Measurements from ENCODE around the gene CTDP1.
"Not testable (repeated sequence)": the region's sequence is repeated elsewhere in the genome, so short reads cannot be mapped to it uniquely, and the experiment has no call there.

The CTDP1 gene

DNA sequence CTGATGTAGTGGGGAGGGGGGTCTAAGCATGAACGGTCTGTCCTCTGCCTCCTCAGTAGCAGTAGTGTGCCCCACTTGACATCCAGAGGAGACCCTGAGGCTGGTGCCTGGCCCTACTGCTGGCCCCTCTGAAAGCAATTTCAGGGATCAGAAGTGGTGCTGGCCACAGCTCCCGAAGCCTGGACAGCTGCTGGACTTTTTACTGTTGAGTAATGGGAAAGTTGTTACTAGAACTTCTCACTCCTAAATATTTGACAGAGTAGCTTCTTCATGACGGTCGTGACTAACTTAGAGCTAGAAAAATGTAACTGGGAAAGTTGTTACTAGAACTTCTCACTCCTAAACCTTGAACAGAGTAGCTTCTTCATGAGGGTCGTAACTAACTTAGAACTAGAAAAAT lies 23.3 kb downstream of the CTDP1 start:
- no peak for DNase-seq (ENCODE audit: low spot score)

DNA sequence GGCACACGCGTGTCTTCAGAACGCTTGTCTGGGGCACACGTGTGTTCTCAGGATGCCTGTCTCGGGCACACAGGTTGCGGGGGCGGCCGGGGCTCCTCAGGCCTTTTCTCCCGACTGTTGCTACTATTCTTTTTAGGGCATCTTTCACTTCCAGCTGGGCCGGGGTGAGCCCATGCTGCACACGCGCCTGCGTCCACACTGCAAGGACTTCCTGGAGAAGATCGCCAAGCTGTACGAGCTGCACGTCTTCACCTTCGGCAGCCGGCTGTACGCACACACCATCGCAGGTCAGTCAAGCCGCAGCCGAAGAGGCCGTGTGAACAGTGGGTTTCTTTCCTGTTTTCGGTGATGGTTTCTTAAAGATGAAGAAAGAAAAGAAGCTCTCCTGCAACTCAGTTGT lies 25.0 kb downstream of the CTDP1 start:
- DNase-seq (ENCODE audit: low spot score) = no peak

DNA sequence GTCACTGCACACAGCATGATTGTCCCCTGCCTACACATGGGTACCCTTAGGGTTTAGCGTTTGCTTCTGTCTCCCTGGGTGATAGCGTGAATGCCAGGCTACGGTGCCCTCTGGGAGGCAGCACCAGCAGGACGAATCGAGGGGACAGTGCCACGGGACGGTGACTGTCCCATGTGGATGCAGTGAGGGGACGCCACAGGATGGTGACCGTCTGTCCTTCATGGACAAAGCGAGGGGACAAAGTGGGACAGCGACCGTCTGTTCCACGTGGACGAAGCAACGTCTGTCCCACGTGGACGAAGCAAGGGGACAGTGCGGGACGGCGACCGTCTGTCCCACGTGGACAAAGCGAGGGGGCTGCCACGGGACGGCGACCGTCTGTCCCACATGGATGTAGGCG lies 25.7 kb downstream of the CTDP1 start:
- DNase-seq (ENCODE audit: low spot score) = no peak

DNA sequence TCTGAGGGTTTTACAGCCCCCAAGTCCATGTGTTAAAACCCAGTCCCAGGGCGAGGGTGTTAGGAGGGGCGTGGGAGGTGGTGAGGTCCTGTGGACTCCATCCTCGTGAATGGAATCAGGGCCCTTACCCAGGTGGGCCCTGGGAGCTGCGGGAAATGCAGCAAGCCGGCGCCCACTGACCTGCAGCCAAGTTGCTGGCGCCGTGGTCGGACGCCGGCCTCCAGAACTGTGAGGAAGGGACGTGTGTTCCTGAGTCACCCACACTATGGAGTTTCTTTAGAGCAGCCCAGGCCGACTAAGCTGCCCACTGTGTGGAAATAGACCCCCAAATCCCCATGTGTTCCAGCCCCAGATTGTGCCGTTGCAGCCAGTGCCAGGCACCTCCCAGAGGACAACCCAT lies 26.4 kb downstream of the CTDP1 start:
- DNase-seq (ENCODE audit: low spot score) = no peak

DNA sequence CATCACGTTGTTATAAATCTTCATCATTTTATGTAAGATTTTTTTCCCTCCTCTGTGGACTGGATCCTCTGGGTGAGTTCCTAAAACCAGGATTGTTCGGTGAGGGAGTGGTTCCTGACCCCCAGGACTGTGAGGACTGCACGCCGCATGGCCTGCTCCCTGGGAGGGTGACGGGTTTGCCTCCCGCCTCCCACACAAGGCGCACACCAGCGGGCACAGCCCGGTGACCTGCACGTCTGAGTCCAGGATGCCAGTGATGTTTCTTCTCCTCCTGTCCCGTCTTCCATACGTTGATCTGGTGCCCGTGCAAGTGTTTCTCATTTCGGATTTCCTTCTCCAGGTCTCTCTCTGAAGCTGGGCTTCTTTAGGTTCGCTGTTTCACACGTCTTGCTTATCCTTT lies 27.1 kb downstream of the CTDP1 start:
- DNase-seq (ENCODE audit: low spot score) = no peak

DNA sequence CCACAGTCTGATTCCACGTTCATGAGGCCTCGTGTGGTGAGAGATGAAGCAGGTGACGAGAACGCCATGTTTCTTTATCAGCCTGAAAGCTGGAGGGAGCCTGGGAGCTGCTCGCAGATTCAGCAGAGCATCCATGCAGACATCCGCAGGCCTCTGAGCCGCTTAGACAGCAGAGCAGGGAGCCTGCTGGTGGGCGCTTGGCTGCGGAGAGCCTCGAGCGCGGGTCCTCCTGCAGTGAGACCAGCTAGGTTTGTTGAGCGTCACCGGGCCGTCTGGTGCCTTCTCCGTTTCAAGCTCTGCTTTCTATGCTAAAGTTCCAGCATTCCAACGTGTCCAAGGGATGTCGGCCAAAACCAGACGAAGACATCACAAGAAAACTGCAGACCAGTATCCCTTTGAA lies 27.6 kb downstream of the CTDP1 start:
- DNase-seq (ENCODE audit: low spot score) = no peak

DNA sequence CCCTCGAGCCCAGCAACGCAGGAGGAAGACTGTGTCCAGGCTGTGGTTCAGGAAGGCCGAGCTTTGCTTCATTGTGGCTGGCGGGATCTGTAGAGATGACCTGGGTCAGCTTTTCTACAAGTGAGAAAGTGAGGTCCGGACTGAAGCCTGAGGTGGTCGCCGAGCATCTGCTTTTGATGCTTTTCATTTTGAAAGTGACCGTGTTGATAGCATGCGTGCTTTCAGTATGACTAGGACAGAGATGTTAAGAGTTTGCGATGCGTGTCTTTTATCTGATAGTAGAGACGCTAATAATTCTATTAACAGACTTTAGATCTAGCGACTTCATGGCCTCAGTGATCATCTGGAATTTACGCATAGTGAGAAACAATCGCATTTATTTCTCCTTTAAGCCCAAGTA lies 28.1 kb downstream of the CTDP1 start:
- no peak for DNase-seq (ENCODE audit: low spot score)

DNA sequence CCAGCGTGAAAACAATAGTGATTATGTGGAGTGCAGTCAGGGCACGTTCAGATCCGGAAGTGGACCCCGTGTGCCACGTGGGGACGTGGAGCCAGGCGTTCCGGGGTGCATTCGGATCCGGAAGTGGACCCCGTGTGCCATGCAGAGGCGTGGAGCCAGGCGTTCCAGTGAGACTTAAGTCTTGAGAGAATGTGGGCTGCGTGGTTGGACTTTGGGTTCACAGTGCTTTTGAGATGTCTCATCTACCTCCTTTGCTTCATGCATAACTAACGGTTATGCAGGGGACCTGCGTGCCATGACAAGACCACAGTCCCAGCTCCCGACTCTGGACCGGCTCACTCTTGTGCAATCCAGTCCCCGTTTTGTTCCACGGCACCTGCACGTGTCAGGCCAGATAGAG lies 28.8 kb downstream of the CTDP1 start:
- no peak for DNase-seq (ENCODE audit: low spot score)

DNA sequence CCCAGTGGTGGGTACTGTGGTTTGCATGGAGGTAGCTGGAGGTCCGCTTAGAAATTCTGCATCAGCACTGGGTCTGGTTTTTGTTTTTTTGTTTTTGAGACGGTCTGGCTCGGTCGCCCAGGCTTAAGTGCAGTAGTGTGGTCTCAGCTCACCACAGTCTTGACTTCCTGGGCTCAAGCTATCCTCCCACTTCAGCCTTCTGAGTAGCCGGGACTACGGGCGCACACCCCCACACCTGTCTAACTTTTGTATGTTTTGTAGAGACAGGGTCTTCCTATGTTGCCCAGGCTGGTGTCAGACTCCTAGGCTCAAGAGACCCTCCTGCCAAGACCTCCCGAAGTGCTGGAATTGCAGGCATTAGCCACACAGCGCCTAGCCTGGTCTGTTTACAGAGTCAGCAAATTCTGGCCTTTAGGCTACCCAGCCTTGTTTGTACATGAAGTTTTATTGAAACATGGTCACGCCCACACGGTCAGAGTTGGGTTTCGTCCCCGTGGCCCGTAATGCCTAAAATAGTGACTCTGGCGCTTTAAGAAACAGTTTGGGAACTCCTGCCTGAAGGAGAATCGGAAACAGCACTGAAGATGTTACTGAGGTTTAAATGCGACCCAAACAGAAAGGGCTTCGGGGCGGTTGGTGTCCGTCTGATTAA lies 32.7 kb downstream of the CTDP1 start:
- DNase-seq (ENCODE audit: low spot score) = no peak

DNA sequence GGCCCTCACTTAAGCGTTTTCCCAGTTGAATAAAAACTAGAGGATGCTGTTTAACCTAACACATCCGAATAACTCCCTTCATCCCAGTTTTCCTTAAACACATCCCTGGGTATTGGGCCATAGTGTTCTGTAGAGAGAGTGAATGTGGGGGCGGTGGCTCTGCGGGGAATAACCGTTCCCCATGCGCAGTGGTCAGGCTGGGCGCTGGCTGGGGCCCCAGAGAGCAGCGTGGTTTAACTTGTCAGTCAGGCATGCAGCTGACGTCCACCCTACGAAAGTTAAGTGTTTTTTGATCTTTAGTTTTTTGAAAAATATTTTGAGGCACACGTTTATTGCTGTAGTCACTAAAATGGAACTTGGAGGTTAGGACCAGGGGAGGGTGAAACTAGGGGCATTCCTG lies 33.7 kb downstream of the CTDP1 start:
- DNase-seq (ENCODE audit: low spot score) = no peak

DNA sequence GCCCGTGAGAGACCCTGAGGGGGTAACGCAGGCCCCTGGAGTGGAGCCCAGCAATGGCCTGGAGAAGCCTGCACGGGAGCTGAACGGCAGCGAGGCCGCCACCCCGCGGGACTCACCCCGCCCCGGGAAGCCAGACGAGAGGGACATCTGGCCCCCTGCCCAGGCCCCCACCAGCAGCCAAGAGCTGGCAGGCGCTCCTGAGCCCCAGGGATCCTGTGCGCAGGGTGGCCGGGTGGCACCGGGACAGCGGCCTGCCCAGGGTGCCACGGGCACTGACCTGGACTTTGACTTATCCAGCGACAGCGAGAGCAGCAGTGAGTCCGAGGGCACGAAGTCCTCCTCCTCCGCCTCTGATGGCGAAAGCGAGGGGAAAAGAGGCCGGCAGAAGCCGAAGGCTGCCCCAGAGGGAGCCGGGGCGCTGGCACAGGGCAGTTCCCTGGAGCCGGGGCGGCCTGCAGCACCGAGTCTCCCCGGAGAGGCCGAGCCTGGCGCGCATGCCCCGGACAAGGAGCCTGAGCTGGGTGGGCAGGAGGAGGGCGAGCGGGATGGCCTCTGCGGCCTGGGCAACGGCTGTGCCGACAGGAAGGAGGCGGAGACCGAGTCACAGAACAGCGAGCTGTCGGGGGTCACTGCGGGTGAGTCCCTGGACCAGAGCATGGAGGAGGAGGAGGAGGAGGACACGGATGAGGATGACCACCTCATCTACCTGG lies 35.1 kb downstream of the CTDP1 start:
- no peak for DNase-seq (ENCODE audit: low spot score)

DNA sequence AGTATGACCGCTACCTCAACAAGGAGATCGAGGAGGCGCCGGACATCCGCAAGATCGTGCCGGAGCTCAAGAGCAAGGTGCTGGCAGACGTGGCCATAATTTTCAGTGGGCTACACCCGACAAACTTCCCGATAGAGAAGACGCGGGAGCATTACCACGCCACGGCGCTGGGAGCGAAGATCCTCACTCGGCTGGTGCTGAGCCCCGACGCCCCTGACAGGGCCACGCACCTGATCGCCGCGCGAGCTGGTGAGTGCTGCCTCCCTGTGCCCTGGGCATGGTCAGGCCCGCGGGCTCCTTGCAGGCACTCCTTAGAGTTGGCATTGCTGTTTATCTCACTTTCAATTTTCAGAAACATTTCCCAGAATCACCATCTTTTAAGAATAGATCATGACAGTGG lies 35.7 kb downstream of the CTDP1 start:
- no peak for DNase-seq (ENCODE audit: low spot score)

DNA sequence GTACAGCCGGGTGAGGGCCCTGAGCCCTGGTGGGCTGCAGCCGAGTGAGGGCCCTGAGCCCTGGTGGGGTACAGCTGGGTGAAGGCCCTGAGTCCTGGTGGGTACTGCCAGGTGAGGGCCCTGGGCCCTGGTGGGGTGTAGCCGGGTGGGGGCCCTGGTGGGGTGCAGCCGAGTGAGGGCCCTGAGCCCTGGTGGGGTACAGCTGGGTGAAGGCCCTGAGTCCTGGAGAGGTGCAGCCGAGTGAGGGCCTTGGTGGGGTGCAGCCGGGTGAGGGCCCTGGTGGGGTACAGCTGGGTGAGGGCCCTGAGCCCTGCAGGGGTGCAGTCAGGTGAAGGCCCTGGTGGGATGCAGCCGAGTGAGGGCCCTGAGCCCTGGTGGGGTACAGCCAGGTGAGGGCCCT lies 37.5 kb downstream of the CTDP1 start:
- DNase-seq (ENCODE audit: low spot score) = no peak

DNA sequence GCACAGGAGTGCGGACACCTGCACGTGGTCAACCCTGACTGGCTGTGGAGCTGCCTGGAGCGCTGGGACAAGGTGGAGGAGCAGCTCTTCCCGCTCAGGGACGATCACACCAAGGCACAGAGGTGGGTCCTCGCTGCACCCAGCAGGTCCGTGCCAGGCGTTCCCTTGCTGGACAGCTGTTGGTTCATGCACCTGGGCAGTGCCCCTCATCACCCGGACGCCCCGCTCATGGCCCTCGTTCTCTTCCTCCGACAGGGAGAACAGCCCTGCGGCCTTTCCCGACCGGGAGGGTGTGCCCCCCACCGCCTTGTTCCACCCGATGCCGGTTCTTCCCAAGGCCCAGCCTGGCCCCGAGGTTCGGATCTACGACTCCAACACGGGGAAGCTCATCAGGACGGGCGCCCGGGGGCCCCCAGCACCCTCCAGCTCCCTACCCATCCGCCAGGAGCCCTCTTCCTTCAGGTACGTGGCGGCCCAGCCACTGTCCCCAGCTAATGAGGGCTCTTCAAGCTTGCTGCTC lies 38.0 kb downstream of the CTDP1 start:
- DNase-seq (ENCODE audit: low spot score) = no peak

DNA sequence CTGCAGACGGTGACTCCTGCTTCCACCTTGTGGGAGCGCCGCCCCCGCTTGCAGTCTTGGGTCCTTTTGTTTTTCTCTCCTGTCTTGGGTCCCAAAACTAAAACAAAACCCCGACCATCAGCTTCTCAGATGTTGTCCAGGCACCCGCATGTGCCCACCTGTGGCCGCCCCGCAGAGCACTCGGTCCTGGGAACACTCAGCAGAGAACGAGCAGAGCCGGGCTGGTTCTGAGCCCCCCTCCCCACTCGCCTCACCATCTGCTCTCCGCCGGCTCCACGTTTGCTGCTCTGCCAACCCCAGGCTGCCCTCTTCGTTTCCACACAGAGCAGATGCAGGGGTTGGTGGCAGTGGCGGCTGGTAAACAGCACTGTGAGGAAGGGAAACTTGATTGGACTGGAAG lies 38.5 kb downstream of the CTDP1 start:
- no peak for DNase-seq (ENCODE audit: low spot score)

DNA sequence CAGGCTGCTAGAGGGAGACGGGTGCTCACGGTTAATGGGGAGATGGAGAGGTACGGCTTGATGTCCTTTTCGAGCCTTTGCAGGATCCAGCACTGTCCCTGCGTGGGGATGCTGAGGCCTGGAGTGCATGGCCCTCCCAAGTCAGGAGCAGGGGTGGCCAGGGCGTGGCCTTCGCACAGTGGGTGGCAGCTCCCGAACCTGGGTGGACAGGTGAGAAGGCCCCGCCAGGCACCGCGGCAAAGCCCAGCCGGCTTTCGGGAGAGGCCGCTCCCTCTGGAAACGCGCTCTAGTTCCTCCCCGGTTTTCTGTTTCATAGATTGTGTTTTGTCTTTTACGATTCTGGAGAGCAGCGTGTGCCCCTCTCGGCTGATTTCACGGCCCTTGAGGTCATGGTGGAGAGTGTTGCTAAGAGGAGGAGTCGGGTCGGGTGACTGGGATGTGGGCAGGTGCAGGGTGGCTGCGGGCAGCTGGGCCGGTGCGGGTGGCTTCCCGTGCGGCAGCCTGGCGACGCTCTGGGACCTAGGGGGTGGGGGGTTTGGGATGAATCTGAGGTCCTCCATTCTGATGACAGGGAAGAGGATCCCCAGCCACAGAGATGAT lies 39.4 kb downstream of the CTDP1 start:
- DNase-seq (ENCODE audit: low spot score) = no peak

DNA sequence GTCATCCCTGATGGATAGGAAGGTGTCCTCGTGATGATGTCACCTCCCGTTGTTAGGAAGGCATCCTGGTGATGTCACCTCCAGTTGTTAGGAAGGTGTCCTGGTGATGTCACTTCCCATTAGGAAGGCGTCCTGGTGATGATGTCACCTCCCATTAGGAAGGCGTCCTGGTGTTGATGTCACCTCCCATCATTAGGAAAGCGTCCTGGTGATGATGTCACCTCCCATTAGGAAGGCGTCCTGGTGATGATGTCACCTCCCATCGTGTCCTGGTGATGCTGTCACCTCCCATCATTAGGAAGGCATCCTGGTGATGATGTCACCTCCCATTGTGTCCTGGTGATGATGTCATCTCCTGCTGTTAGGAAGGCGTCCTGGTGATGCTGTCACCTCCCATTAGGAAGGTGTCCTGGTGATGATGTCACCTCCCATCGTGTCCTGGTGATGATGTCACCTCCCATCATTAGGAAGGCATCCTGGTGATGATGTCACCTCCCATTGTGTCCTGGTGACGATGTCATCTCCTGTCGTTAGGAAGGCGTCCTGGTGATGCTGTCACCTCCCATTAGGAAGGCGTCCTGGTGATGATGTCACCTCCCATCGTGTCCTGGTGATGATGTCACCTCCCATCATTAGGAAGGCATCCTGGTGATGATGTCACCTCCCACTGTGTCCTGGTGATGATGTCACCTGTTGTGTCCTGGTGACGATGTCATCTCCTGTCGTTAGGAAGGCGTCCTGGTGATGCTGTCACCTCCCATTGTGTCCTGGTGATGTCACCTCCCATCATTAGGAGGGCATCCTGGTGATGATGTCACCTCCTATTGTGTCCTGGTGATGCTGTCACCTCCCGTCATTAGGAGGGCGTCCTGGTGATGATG lies 40.1 kb downstream of the CTDP1 start:
- not testable (repeated sequence) for DNase-seq (ENCODE audit: low spot score)

DNA sequence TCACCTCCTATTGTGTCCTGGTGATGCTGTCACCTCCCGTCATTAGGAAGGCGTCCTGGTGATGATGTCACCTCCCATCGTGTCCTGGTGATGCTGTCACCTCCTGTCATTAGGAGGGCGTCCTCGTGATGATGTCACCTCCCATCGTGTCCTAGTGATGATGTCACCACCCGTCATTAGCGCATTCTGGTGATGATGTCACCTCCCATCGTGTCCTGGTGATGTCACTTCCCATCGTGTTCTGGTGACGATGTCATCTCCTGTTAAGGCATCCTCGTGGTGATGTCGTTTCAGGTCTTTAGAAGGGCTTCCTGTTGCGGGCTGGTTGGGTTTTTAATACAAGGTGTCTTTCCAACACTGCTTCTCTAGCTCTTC lies 40.7 kb downstream of the CTDP1 start:
- DNase-seq (ENCODE audit: low spot score) = no peak

DNA sequence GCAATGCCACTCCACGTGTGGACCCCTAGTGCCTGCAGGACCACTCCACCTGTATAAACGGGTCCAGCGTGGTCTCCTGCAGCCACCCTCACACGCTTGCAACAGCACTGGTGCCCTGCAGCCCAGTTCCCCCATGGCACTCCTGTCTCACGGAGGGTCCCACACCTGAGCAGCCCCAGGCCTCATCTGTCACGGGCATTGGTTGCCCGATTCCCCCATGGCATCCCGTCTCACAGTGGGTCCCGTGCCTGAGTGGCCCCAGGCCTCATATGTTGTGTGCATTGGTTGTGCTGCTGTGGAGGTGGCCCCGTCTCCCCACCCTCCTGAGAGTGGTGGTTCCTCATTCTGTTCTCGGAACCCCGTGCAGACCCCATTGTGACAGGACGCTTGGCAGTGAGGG lies 43.4 kb downstream of the CTDP1 start:
- no peak for DNase-seq (ENCODE audit: low spot score)

DNA sequence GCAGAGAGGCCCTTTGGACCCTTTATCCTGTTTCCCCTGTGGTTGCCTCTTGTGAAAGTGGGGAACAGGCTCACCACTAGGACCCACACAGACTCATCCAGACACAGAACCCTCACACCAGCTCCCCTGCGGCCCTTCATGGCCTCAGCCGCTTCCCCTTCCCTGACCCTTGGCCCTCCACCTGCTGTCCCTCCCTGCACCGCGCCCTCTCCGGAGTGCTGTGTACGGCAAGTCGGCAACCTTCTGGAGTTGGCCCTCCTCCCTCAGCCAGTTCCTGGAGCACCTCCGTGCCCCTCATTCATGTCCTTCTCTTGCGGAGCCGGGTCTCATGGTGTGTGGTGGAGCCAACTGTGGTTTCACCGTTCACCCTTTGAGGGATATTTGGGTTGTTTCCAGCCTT lies 44.0 kb downstream of the CTDP1 start:
- DNase-seq (ENCODE audit: low spot score) = no peak

DNA sequence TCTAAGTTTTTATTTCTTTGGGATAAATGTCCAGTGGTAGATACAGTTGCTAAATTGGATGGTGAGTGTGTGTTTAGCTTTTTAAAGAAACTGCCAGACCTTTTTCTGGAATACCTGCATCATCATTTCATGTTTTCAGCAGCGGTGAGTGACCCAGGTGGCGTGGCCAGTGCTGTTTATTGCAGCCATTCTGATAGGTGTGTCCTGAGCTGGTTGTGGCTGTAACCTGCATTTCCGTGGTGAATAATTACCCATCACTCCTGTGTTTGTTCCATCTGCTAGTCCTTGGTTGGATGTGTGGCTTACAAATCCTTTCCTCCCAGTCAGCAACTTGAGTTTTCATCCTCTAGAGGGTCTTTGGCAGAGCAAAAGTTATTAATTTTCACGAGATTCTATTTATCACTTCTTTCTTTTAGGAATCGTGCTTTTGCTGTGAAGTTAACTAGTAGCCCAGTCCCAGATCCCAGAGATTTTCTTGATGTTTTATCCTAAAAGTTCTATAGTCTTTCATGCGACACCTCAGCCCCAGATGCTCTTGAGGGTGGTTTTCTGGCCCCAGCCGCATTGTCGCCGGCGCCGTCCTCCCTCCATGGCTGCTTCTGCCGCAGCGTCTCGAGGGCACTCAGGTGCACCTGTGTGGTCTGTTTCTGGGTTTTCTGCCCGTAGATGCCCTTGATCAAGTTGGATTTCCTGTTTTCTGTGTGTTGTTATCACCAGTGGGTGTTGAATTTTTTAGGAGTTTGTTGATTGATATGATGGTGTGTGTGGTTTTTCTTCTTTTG lies 44.9 kb downstream of the CTDP1 start:
- no peak for DNase-seq (ENCODE audit: low spot score)

DNA sequence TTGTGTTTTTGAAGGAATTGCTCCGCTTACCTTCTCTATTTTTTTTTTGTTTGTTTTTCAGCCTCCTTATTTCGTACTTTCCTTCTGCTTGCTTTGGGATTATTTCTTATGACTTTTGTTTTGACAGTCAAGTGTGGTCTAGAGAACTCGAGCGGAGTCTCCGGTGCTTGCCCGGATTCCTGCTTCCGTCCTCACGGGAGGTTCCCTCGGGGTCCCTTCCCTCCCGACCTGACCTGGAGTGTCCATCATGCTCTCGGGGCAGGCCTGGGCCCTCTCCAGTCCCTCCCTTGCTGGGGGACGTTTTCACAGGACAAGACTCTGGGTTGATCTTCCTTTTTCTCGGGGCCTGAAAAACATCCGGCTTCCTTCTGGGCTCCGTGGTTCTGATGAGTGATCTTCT lies 45.9 kb downstream of the CTDP1 start:
- DNase-seq (ENCODE audit: low spot score) = no peak

Measured in LoVo (cell line).